H1 (cell line): ENCODE results near the gene SCYL1. TPM values are rescaled to one million over a fixed set of nuclear protein-coding genes. Genes with fewer than 3 reads are reported as not detected.

ENCODE experiments used
- CTCF ChIA-PET: fragments of 300-600 bp; sonication (Branson Sonifier 250); formaldehyde crosslinking; loops from one replicate; lab custom pipeline; 2021; ENCODE audit not compliant: partially characterized antibody; lab: Charles Lee
- POLR2A ChIA-PET: fragments of 300-600 bp; sonication (Branson Sonifier 250); formaldehyde crosslinking; loops from one replicate; lab custom pipeline; 2021; ENCODE audit warnings: inconsistent platforms; ENCODE audit not compliant: partially characterized antibody; lab: Charles Lee
- DNase-seq, 2 experiments: peaks; one replicate each; pipeline versions ENCODE4 v3.0.0 to v3.0.0-alpha.2; 2010 to 2022; ENCODE audit warnings: low spot score in 2 of 2, low read depth in 1 of 2, mixed read lengths in 1 of 2
- FAIRE-seq: peaks from 2 replicates; lab custom pipeline; 2011; peaks lifted over from hg19 to GRCh38; lab: Jason Lieb, UNC
- H2AFZ ChIP-seq: 2 replicates; pipeline ENCODE4 v1.8.1; 2012; ENCODE audit warnings: low read length, inconsistent platforms
- H2AK5ac ChIP-seq: 2 replicates; pipeline ENCODE4 v1.6.1; 2013; ENCODE audit warnings: low read depth, low read length
- H2BK120ac ChIP-seq: replicated peaks from 2 replicates; pipeline ENCODE3; 2013; ENCODE audit warnings: low read depth, low read length, inconsistent platforms
- H2BK12ac ChIP-seq: 2 replicates; pipeline ENCODE4 v1.6.1; 2013; ENCODE audit warnings: low read depth, low read length
- H2BK15ac ChIP-seq: 2 replicates; pipeline ENCODE4 v1.6.1; 2013; ENCODE audit warnings: low read length
- H2BK20ac ChIP-seq: 2 replicates; pipeline ENCODE4 v1.6.1; 2013; ENCODE audit warnings: low read length
- H2BK5ac ChIP-seq: 2 replicates; pipeline ENCODE4 v1.6.1; 2013; ENCODE audit warnings: low read depth, low read length
- H3K14ac ChIP-seq: 2 replicates; pipeline ENCODE4 v1.6.1; 2013; ENCODE audit warnings: inconsistent platforms; ENCODE audit not compliant: insufficient read length
- H3K18ac ChIP-seq: 2 replicates; pipeline ENCODE4 v1.6.1; 2013; ENCODE audit warnings: low read length; ENCODE audit errors: extremely low read depth
- H3K23ac ChIP-seq: 2 replicates; pipeline ENCODE4 v1.6.1; 2013; ENCODE audit warnings: inconsistent platforms; ENCODE audit not compliant: insufficient read length
- H3K23me2 ChIP-seq: 2 replicates; pipeline ENCODE4 v1.6.1; 2013; ENCODE audit warnings: low read depth, low read length
- H3K27ac ChIP-seq: 2 replicates; pipeline ENCODE4 v1.6.1; 2011; ENCODE audit warnings: low read depth, low read length, inconsistent platforms
- H3K27me3 ChIP-seq, 4 experiments: replicated peaks in 1 of 4; 1 replicate in 1 of 4; 2 replicates in 3 of 4; pipeline versions ENCODE4 v1.6.1 to v1.8.1; 2011 to 2013; ENCODE audit warnings: low read length in 3 of 4, mild to moderate bottlenecking in 3 of 4, inconsistent platforms in 2 of 4, mixed read lengths in 2 of 4, moderate library complexity in 1 of 4; ENCODE audit not compliant: control insufficient read depth in 3 of 4, insufficient read depth in 3 of 4; ENCODE audit errors: extremely low read depth in 1 of 4
- H3K36me3 ChIP-seq, 4 experiments: 2 replicates each; pipeline versions ENCODE4 v1.6.1 to v1.8.1; 2011 to 2013; ENCODE audit warnings: mild to moderate bottlenecking in 4 of 4, low read length in 3 of 4, moderate library complexity in 2 of 4, control low read depth in 1 of 4, inconsistent platforms in 1 of 4; ENCODE audit not compliant: insufficient read depth in 4 of 4, control insufficient read depth in 2 of 4
- H3K4ac ChIP-seq: replicated peaks from 2 replicates; pipeline ENCODE3; 2013; ENCODE audit warnings: low read length, low read depth, mixed read lengths, inconsistent platforms; ENCODE audit not compliant: insufficient read length
- H3K4me1 ChIP-seq, 4 experiments: replicated peaks in 1 of 4; 1 replicate in 1 of 4; 2 replicates in 3 of 4; pipeline versions ENCODE4 v1.6.1 to v1.8.1; 2011 to 2013; ENCODE audit warnings: low read length in 3 of 4, inconsistent platforms in 2 of 4, mixed read lengths in 1 of 4; ENCODE audit not compliant: insufficient read depth in 4 of 4, control insufficient read depth in 3 of 4
- H3K4me2 ChIP-seq, 2 experiments: 2 replicates each; pipeline versions ENCODE4 v1.6.1 to v1.8.1; 2011 to 2013; ENCODE audit warnings: low read depth in 2 of 2, low read length in 2 of 2, control low read depth in 1 of 2, inconsistent platforms in 1 of 2, mild to moderate bottlenecking in 1 of 2; ENCODE audit not compliant: insufficient read depth in 1 of 2
- H3K4me3 ChIP-seq, 4 experiments: fragments of 200-600, 300-600 bp in 1 of 4; sonication (generic), shearing (Covaris generic), sonication (Bioruptor Twin) in 1 of 4; 2 replicates each; pipeline versions ENCODE4 v1.5.1 to v1.8.1; 2011 to 2016; ENCODE audit warnings: low read length in 4 of 4, low read depth in 3 of 4, control low read depth in 2 of 4, inconsistent platforms in 2 of 4, mild to moderate bottlenecking in 2 of 4, mixed read lengths in 1 of 4, moderate library complexity in 1 of 4; ENCODE audit not compliant: insufficient read depth in 2 of 4; ENCODE audit errors: extremely low read depth in 1 of 4
- H3K56ac ChIP-seq: replicated peaks from 2 replicates; pipeline ENCODE3; 2013; ENCODE audit warnings: low read depth, mild to moderate bottlenecking, mixed read lengths, low read length, inconsistent platforms; ENCODE audit not compliant: insufficient read length
- H3K79me1 ChIP-seq: 2 replicates; pipeline ENCODE4 v1.6.1; 2013; ENCODE audit warnings: low read depth, low read length, control low read depth
- H3K79me2 ChIP-seq, 2 experiments: 2 replicates each; pipeline versions ENCODE4 v1.6.1 to v1.8.1; 2012 to 2013; ENCODE audit warnings: low read length in 2 of 2, mild to moderate bottlenecking in 2 of 2, inconsistent platforms in 1 of 2; ENCODE audit not compliant: insufficient read depth in 2 of 2, control insufficient read depth in 1 of 2
- H3K9ac ChIP-seq, 4 experiments: replicated peaks in 1 of 4; 1 replicate in 1 of 4; 2 replicates in 3 of 4; pipeline versions ENCODE4 v1.6.1 to v1.8.1; 2011 to 2013; ENCODE audit warnings: low read depth in 3 of 4, low read length in 3 of 4, control low read depth in 2 of 4, mild to moderate bottlenecking in 2 of 4, moderate library complexity in 2 of 4, inconsistent platforms in 1 of 4; ENCODE audit errors: extremely low read depth in 1 of 4
- H3K9me3 ChIP-seq, 2 experiments: 2 replicates each; pipeline versions ENCODE4 v1.6.1 to v1.8.1; 2012 to 2013; ENCODE audit warnings: mild to moderate bottlenecking in 2 of 2, moderate library complexity in 2 of 2, control low read depth in 1 of 2, inconsistent platforms in 1 of 2, low read depth in 1 of 2, low read length in 1 of 2, mixed read lengths in 1 of 2; ENCODE audit not compliant: insufficient read depth in 2 of 2
- H4K20me1 ChIP-seq, 2 experiments: replicated peaks in 1 of 2; 2 replicates each; pipeline versions ENCODE3 to v1.8.1; 2011 to 2013; ENCODE audit warnings: inconsistent platforms in 2 of 2, low read length in 2 of 2, mild to moderate bottlenecking in 1 of 2; ENCODE audit not compliant: insufficient read depth in 2 of 2, control insufficient read depth in 1 of 2
- H4K5ac ChIP-seq: 2 replicates; pipeline ENCODE4 v1.6.1; 2013; ENCODE audit warnings: low read length, low read depth, mixed read lengths, inconsistent platforms; ENCODE audit not compliant: insufficient read length
- H4K8ac ChIP-seq: 2 replicates; pipeline ENCODE4 v1.8.0; 2013; ENCODE audit warnings: mild to moderate bottlenecking, moderate library complexity, low read length, inconsistent platforms; ENCODE audit not compliant: insufficient read depth; ENCODE audit errors: extremely low read depth
- H4K91ac ChIP-seq: replicated peaks from 2 replicates; pipeline ENCODE3; 2013; ENCODE audit warnings: low read length, mixed read lengths, inconsistent platforms; ENCODE audit not compliant: insufficient read length
- WGBS, 2 experiments: shearing (Covaris generic) in 1 of 2; methylation state at CpG; one replicate each; pipeline versions ENCODE4 v1.1.6 to v1.1.7; 2013 to 2015; ENCODE audit warnings: low lambda C conversion rate in 2 of 2, mixed read lengths in 2 of 2, inconsistent platforms in 1 of 2, low coverage in 1 of 2, missing lambda C conversion rate in 1 of 2; ENCODE audit not compliant: insufficient replicate concordance in 2 of 2, insufficient coverage in 1 of 2, insufficient read length in 1 of 2; ENCODE audit errors: extremely low coverage in 1 of 2, missing lambda C conversion rate in 1 of 2; 5-methylcytosine and 5-hydroxymethylcytosine counted together
- polyA plus RNA-seq, 7 experiments: library from polyadenylated mRNA; depleted of rRNA in 3 of 7; stranded (reverse) in 5 of 7; unstranded in 2 of 7; fragments of >200 nt in 5 of 7; fragments of 200-250 nt in 2 of 7; gene quantifications; 1 replicate in 5 of 7; 2 replicates in 1 of 7; 4 replicates in 1 of 7; pipeline versions ENCODE4 v1.2.1 to v1.2.3, GENCODE V29; 2011 to 2013; ENCODE audit warnings: missing spikeins in 2 of 7, mixed read lengths in 2 of 7
- total RNA-seq: library from RNA; stranded (reverse); fragmentation: NEBNext Ultra II Directional; extraction: Animal tissue kit (Norgen Biotek cat#: 25700); gene quantifications from 2 replicates; pipeline ENCODE4 v1.2.1, GENCODE V29; 2021

SCYL1 gene
- total and polyA plus RNA-seq, 2 of the 8 experiments (the other 6 are each of a cell fraction or from before 2014, with no cell fraction given): 59.8 to 77.7 TPM

GRCh38 chr11:65584106-65584505 lies 59.2 kb downstream of the SCYL1 start:
- Histone ChIP-seq H2BK120ac (no peak overlapping the region), H3K4me2 (peak overlapping the region in 1 of 2 experiments; percentile 54; a peak in 1 of 4 replicates), H3K79me1 (no peaks in the 10 kb centered on the region), H2BK15ac (0 out of 2 replicates have a peak overlapping the region, but pooled peaks have one; percentile 66), H3K23me2 (peaks cover 3% of the 10 kb centered on the region; the same call in 1 of the 2 replicates), H3K9me3 (no peaks in the 10 kb centered on the region), H3K4ac (no peak overlapping the region), H3K79me2 (no peaks in the 10 kb centered on the region), H2BK5ac (no peak overlapping the region), H3K56ac (no peak overlapping the region), H2BK20ac (no peak overlapping the region), H4K5ac (no peak overlapping the region), H3K4me3 (no peak overlapping the region), H4K8ac (no peak overlapping the region; the same call in 1 of the 2 replicates), H3K4me1 (peaks cover 0 to 22% (median 6%) of the 10 kb centered on the region in 4 experiments; a peak in 6 of 7 replicates), H3K9ac (no peak overlapping the region), H3K23ac (no peak overlapping the region), H4K20me1 (peaks cover 0 to 2% of the 10 kb centered on the region in 2 experiments), H3K14ac (no peak overlapping the region), H2BK12ac (no peak overlapping the region), H4K91ac (no peak overlapping the region), H3K18ac (no peak overlapping the region), H2AK5ac (peak overlapping the region; percentile 86), H2AFZ (no peak overlapping the region), H3K27ac (no peak overlapping the region), H3K36me3 (no peaks in the 10 kb centered on the region), H3K27me3 (peaks cover 20 to 47% (median 39%) of the 10 kb centered on the region in 4 experiments; a peak in 6 of 7 replicates)
- 83% methylated on average over 8 of the region's 8 CpGs; no CpG with 5 or more reads in 1 of the 2 experiments for WGBS, 2 experiments
- FAIRE-seq (no peak), DNase-seq (no peak)
- CTCF ChIA-PET: interaction anchor here (0.5 to 14.5 kb wide), 5 partner anchors 9 to 895 kb away, joined by 3 to 162 read pairs (median 5); partner anchors contain the start of genes FAM89B, KCNK7 and ZNRD2
- POLR2A ChIA-PET: interaction anchor here (0.7 to 4.4 kb wide), 5 partner anchors 8 to 462 kb away, joined by 3 to 36 read pairs (median 7); partner anchors contain the start of genes EHBP1L1, FAM89B, FAU and MRPL49
